HG03060 (cell line): ENCODE data around the gene STAG3.
"Not testable (repeated sequence)": the region's sequence is repeated elsewhere in the genome, so short reads cannot be mapped to it uniquely, and the experiment has no call there.

ENCODE experiments used
- ATAC-seq: cut with Tn5 transposase; IDR thresholded peaks from one replicate; pipeline ENCODE4 v1.9.1; 2021; ENCODE audit warnings: low read depth, moderate number of reproducible peaks; ENCODE audit not compliant: unreplicated experiment

The STAG3 gene

DNA sequence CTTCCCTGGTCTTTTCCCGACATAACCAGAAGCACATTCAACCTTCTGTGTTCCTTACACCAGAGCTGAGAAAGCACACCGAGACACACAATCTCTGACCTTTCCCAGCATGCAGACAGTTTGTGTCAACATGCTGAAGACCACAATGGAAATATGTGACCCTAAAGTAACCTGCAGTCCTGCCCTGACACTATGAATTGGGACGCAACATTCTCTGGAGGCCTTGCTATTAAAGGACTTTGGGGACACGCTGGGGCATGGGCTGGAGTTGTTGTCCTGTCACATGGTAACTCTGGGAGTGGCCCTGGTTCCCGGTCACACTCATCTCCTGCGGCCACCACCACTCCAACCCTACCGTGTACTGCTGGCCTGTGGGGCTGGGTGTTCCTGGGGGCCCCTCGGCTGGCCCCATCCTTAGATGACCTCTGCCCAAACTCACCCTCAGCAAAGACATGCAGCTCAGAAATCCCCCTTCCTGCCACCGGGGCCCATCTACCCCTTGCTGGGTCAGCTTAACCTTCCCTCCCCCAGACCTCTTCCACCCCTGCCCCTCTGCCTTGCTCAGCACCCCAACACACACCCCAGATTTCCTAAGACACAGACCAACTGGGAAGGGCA is 67.4 kb downstream of the STAG3 start:
- ATAC-seq, result not testable (repeated sequence)

GRCh38 chr7:100246121-100246864 is 68.6 kb downstream of the STAG3 start:
- ATAC-seq, result not testable (repeated sequence)

DNA sequence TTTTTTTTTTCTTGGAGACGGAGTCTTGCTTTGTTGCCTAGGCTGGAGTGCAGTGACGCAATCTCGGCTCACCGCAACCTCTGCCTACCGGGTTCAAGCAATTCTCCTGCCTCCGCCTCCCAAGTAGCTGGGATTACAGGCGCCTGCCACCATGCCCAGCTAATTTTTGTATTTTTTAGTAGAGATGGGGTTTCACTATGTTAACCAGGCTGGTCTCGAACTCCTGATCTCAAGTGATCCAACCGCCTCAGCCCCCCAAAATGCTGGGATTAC is 69.1 kb downstream of the STAG3 start:
- not testable (repeated sequence) for ATAC-seq

GRCh38 chr7:100247152-100247757 is 69.5 kb downstream of the STAG3 start:
- no peak for ATAC-seq

DNA sequence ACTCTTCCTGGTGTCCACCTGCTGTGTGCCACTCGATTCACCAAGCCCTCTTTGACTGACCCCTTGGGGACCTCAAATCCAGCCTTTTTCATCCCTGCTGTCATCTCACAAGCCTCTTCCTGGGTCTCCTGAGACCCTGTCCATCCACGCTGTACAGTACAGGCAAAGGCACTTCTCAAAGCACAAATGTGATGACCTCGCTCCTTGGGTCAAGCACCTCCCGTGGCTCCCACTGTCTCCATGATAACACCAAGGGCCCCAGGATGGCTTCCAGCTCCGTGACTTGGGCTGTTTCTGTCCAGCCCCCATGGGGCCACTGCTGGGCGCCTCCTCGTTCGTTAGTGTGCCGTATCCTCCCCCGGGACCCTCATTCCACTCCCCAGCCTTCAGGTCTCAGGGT is 70.8 kb downstream of the STAG3 start:
- no peak for ATAC-seq

GRCh38 chr7:100257017-100257416 is 79.3 kb downstream of the STAG3 start:
- ATAC-seq, result no peak

- ATAC-seq, result not testable (repeated sequence)
These were observed 82.3 kb downstream of the STAG3 start for GRCh38 chr7:100259984-100260383.

GRCh38 chr7:100262896-100263295 is 85.2 kb downstream of the STAG3 start:
- not testable (repeated sequence) for ATAC-seq
